Head of caudate nucleus (tissue), 42 donors: ENCODE measurements around the gene PANK1.
A peak's percentile ranks its signal among the peaks of the same experiment; 100 is the strongest.

ENCODE experiments used
- DNase-seq, 42 donors: peaks; one replicate each; pipeline versions ENCODE4 v3.0.0 to v3.0.0-alpha.2; 2020 to 2021; ENCODE audit warnings: mixed read lengths in 7 of 42
- intact Hi-C: fragments of 100-400 bp; cut with DNase I; formaldehyde crosslinking; loops from one replicate; pipeline ENCODE4 v1.15.0; 2022

PANK1 gene

DNA sequence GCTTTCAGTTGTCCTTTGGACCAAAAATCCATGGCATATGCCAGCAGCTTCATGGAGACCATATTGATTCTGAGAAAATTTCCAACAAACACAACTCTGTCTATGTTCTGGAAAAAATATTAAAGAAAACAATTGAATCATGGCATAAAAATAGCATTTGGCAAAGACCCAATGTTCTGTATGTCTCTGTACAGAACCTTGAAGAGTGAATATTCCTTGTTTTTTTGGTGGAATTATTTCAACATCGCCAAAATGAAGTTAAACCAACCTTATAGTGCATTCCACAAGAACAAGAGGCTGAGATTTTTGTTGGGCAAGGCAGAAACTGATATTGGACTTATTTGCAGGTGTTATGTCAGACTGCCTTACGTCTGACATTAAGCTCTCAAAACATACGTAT is 56.4 kb downstream of the PANK1 start:
- intact Hi-C loops, result no loop called here

DNA sequence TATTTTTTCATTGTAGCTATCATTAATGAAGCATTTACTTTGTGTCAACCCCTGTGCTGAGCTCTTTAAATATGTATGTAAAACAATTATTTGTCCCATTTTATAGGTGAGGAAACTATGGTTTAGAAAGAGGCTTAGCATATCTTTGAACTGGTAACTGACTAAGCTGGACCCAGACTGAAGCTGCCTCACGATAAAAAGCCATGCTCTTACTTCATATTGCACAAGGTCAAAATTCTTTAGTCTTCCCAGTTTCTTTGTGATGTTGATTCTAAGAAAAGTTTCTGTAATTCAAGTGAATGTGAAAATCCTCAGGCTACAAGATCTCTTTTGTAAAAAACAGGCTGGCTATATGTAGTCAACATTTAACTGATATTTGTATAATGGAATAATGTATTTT is 63.0 kb downstream of the PANK1 start:
- intact Hi-C loops, result no loop called here
- no peak for DNase-seq

More for the DNA sequence above, 56.4 kb downstream of the PANK1 start:
- DNase-seq, result no peak

- intact Hi-C loops, result no loop called here
- DNase-seq, result no peak
Observed at GRCh38 chr10:89580243-89580642, 64.8 kb downstream of the PANK1 start.

DNA sequence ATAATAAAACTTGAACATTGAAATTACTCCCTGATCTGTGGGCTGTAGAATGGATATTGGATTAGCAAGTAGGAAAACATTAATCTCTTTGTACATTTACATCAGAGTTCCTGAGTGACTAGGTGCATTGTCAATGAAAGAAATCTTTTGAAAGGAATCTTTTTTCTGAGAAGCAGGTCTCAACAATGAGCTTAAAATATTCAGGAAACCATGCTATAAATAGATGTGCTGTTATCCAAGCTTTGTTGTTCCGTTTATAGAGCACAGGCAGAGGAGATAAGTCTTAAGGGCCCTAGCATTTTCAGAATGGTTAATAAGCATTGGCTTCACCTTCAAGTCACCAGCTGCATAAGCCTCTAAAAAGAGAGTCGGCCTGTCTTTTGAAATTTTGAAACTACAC is 68.3 kb downstream of the PANK1 start:
- intact Hi-C loops, result no loop called here
- DNase-seq, result no peak

GRCh38 chr10:89576022-89576421 is 69.0 kb downstream of the PANK1 start:
- no peak for DNase-seq

DNA sequence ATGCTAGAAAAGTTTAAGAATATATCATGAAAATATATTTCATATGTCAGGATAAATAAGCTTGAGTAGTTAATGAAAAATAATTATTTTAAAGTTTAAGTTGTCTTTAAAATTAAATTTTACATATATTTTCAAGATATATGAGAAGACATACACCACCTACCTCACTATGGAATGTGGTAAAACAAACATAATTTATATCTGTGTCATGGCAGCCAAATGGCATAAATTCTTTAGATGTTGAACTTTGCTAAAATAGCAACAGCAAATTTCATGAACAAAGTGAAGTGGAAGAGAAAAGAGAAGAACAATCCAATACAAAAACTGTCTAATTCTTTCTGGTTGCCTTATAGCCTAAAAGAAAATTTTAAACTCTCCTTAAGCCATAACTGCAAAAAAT is 70.0 kb downstream of the PANK1 start:
- no peak for DNase-seq
- intact Hi-C loops, result no loop called here

More at GRCh38 chr10:89576022-89576421, 69.0 kb downstream of the PANK1 start:
- intact Hi-C loops, result no loop called here

GRCh38 chr10:89574368-89574767 is 70.7 kb downstream of the PANK1 start:
- no peak for DNase-seq
- intact Hi-C loops, result no loop called here

DNA sequence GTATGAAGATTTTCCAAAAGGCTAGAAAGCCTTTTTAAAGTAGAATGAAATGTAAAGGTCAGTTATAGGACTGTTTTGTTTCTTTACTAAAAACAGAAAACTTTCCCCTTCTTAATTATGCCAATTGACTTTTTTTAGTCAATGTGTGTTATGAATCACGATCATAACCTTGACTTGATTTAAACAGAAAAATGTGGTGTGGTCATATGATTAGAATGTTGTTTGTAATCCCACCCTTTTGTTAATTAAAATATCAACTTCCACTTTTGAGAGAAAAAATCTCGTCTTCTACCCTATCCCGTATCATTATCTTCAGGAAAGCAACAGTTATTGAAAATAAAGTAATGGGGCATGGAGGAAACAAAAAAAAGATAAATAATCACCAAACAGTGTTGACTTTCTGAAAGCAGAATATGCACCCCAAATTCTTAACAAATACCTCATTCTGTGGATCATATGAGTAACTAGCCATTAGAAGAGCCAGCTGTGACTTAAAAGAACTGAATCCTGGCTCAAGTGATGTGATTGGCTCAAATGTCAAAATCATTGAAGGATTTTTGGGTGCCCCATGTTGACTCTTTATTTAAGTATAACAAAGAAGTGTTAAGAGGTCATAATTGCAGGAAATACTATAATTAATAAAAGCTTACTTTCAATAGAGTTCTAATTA is 77.3 kb downstream of the PANK1 start:
- no peak for DNase-seq
- intact Hi-C loops, result no loop called here

DNA sequence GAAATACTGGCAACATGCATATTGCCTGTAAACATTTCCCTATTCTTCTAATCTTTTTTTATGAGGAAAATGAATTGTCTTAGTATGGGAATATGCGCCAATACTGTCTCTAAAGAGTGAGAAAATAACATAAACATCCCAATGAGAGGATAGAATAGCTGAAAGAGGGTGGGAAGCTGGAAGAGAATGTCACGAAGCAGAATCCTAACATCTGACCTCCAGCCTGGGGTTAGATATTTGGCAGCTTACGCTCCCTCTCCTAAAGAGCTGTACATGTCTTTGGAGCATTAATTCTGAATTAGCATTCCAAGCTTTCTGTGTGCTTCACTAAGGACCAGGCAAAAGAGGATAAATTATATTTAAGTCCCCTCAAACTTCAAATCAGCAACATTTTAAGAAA is 78.0 kb downstream of the PANK1 start:
- DNase-seq, result no peak
- intact Hi-C loops, result no loop called here

DNA sequence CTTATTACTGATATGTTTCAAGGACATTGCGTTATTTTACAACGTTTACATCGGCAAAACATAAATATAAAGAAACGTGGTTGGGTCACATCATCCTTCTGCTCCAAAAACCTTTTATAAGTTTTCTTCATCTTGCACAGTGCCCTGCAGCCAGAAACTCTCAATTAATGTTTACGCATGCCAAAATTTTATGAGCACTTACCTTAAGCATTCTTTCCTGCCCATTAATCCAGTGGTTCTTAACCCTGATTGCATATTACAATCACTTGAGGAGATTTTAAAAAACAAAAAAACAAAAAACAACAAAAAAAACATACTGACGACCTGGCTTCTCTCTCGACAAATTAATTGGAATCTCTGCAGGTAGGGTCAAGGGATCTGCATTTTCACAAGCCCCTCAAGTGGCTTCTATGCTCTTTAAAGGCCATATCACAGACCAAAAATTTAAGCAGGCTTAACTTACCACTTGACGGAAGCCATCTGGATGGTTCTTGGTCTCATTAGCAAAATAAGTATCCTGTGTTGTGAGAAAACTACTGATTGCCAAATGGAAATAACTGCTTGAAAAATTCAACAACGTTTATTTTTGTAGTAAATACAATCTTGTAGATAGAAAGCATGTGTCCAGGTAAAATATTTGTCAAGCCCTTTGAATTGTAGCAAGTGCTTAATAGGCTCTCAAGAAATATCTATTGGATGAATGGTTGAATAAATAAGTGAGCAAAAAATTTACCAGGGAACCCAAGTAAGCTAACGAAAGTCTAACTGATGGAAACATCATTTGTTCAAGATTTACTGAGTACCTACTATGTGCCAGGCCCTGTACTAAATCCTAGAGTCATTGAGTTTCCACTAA is 78.7 kb downstream of the PANK1 start:
- intact Hi-C loops, result no loop called here

GRCh38 chr10:89565180-89565579 is 79.9 kb downstream of the PANK1 start:
- intact Hi-C loops, result no loop called here
- no peak for DNase-seq

More for the DNA sequence above, 78.7 kb downstream of the PANK1 start:
- DNase-seq, result no peak

- peak in 16 of 42 donors; percentile 15 to 71 (median 36) for DNase-seq
- intact Hi-C loops, result loop anchor here (2.0 kb wide), 1 partner anchor 137 kb away; no protein-coding TSS in a partner anchor
Observed at GRCh38 chr10:89563861-89564478, 81.1 kb downstream of the PANK1 start.

- intact Hi-C loops, result loop anchor here (2.0 kb wide), 1 partner anchor 137 kb away; no protein-coding TSS in a partner anchor
- no peak for DNase-seq
Observed at GRCh38 chr10:89563311-89563710, 81.7 kb downstream of the PANK1 start.

DNA sequence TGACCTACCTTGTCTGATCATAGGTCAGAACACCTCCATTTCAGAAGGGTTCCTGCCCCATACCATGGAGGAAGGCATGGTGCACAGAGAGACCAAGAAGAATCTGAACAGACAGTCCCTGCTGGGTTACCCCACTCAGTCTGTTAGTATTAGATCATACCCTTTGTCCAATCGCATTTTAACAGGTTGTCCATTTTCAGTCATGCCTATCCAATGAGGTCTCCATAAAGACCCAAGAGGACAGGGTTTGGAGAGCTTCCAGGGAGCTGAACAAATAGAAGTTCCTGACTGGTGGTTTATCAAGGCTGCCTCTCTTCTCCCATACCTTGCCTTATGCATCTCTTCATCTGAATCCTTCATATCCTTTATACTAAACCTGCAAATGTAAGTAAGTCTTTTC is 88.4 kb downstream of the PANK1 start:
- DNase-seq, result no peak
- intact Hi-C loops, result no loop called here

DNA sequence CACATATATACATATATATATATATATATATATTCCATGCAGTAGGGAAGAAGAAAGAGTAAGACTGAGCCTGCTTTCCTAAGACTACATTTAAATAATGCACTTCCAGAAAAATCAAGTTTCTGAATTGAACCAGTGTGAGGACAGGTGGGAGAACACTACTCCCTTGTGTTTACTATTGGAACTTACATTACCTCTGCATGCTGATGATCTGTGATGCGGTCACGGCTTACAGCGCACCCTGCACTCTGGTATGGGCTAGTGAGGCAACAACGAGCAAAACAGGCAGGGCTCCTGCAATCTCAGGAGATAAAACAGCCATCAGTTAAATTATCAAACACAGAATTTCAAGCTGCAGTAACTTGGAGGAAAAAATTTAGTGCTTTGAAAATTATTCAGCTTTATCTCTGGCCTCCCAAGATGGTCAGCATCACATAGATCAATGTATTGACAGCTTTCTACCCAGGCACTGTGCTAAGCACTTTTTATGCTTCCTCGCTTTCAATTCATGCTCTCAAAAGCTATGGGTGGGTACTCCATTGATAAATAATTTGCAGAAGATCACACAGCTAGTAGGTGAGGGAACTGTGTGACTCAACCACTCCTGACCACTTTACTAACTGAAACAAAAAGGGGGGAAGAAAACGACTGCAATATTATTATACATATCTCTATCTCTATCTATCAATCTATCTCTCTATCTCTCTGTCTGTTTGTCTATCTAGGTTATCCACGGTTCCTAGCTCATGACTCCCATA is 89.2 kb downstream of the PANK1 start:
- intact Hi-C loops, result no loop called here
- no peak for DNase-seq

GRCh38 chr10:89554433-89554832 is 90.6 kb downstream of the PANK1 start:
- no peak for DNase-seq
- intact Hi-C loops, result no loop called here

DNA sequence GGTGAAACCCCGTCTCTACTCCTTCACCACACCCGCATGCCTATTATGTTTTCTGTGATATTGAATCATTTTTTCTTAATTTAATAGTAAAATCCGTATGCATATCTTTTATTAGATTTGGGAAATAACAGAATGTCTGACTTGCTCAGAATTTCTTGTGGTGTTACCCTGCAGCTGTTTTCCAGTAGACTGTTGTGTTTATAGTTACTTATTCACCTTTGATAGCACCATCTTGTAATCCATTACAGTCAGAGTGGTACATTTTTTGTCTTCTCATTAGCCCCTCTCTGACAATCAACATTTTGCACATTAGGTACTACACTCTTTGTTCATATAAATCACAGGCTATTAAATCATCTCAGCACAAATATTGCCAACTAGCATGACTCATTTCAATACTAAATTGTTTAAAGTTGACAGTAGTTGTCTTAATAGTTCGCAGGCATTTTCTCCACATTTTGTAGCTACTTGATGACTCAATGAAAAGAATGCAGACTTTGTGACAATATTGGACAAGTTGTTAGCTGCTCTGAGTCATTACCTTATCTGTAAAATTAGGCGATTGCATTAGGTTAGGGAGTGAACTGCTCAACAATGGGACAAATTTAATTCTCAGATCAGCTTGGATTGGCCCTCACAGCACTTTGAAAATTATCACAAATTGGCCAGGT is 91.8 kb downstream of the PANK1 start:
- no peak for DNase-seq
- intact Hi-C loops, result no loop called here

- DNase-seq, result no peak
- intact Hi-C loops, result no loop called here
Observed at GRCh38 chr10:89552213-89552612, 92.8 kb downstream of the PANK1 start.

DNA sequence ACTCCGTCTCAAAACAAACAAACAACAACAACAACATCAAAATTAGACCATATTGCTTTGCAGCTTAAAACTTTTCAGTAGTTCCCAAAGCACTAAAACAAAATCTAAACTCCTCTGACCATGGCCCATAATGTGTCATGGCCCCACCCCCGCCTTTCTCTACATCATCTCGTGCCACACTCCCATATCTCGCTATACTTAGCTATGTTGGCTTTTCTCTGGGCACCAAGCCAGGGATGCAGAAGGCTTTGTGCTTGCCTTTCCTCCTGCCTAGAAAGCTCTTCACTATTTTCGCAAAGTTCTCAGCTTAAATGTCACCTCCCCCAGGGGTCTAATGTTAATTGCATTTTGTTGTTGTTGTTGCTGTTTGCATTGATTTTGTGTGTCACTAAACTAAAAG is 94.5 kb downstream of the PANK1 start:
- DNase-seq, result no peak
- intact Hi-C loops, result no loop called here
